Measurements from ENCODE around the gene RHCE.
"Not testable (repeated sequence)": the region's sequence is repeated elsewhere in the genome, so short reads cannot be mapped to it uniquely, and the experiment has no call there.

- TF ChIP-seq, protein P1, sequence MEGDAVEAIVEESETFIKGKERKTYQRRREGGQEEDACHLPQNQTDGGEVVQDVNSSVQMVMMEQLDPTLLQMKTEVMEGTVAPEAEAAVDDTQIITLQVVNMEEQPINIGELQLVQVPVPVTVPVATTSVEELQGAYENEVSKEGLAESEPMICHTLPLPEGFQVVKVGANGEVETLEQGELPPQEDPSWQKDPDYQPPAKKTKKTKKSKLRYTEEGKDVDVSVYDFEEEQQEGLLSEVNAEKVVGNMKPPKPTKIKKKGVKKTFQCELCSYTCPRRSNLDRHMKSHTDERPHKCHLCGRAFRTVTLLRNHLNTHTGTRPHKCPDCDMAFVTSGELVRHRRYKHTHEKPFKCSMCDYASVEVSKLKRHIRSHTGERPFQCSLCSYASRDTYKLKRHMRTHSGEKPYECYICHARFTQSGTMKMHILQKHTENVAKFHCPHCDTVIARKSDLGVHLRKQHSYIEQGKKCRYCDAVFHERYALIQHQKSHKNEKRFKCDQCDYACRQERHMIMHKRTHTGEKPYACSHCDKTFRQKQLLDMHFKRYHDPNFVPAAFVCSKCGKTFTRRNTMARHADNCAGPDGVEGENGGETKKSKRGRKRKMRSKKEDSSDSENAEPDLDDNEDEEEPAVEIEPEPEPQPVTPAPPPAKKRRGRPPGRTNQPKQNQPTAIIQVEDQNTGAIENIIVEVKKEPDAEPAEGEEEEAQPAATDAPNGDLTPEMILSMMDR (conservative IDR thresholded peaks at IDR 0.05; ENCODE audit: low read depth, low read length), result not testable (repeated sequence)
- not testable (repeated sequence) for TF ChIP-seq EZH2 (IDR thresholded peaks at IDR 0.05; ENCODE audit: borderline replicate concordance, low read depth, low read length, poor library complexity, severe bottlenecking)
These were observed 22.5 kb downstream of the RHCE start for GRCh38 chr1:25398079-25398478.

Measured in A673 (cell line).